ENCODE data around the gene PDHX. TPM values are rescaled to one million over a fixed set of nuclear protein-coding genes. Genes with fewer than 3 reads are reported as not detected.
A peak's percentile ranks its signal among the peaks of the same experiment; 100 is the strongest.

PDHX gene
- total and polyA plus RNA-seq, 4 donors, result 14.9 to 35.2 (median 24.0) TPM

- Histone ChIP-seq H3K4me1 (ENCODE audit: control insufficient read depth in 4 of 4, insufficient read depth in 4 of 4, low read length in 3 of 4) (peaks cover 0 to 2% (median 0%) of the 10 kb centered on the region in 4 donors), H3K9me3 (ENCODE audit: control insufficient read depth in 4 of 4, low read length in 3 of 4) (no peaks in the 10 kb centered on the region), H3K27me3 (ENCODE audit: control insufficient read depth in 4 of 4, insufficient read depth in 4 of 4, low read length in 3 of 4) (peaks cover 0 to 2% (median 0%) of the 10 kb centered on the region in 4 donors), H3K36me3 (ENCODE audit: control insufficient read depth in 4 of 4, insufficient read depth in 3 of 4, low read depth in 1 of 4, low read length in 3 of 4) (no peaks in the 10 kb centered on the region), H3K4me3 (ENCODE audit: low read depth in 1 of 3, low read length in 3 of 3) (no peak overlapping the region), H3K27ac (ENCODE audit: low read depth in 1 of 2, low read length in 2 of 2) (no peak overlapping the region), H3K9ac (ENCODE audit: low read depth in 1 of 2, low read length in 2 of 2) (no peak overlapping the region)
- TF ChIP-seq, protein P1, sequence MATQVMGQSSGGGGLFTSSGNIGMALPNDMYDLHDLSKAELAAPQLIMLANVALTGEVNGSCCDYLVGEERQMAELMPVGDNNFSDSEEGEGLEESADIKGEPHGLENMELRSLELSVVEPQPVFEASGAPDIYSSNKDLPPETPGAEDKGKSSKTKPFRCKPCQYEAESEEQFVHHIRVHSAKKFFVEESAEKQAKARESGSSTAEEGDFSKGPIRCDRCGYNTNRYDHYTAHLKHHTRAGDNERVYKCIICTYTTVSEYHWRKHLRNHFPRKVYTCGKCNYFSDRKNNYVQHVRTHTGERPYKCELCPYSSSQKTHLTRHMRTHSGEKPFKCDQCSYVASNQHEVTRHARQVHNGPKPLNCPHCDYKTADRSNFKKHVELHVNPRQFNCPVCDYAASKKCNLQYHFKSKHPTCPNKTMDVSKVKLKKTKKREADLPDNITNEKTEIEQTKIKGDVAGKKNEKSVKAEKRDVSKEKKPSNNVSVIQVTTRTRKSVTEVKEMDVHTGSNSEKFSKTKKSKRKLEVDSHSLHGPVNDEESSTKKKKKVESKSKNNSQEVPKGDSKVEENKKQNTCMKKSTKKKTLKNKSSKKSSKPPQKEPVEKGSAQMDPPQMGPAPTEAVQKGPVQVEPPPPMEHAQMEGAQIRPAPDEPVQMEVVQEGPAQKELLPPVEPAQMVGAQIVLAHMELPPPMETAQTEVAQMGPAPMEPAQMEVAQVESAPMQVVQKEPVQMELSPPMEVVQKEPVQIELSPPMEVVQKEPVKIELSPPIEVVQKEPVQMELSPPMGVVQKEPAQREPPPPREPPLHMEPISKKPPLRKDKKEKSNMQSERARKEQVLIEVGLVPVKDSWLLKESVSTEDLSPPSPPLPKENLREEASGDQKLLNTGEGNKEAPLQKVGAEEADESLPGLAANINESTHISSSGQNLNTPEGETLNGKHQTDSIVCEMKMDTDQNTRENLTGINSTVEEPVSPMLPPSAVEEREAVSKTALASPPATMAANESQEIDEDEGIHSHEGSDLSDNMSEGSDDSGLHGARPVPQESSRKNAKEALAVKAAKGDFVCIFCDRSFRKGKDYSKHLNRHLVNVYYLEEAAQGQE (IDR thresholded peaks at IDR 0.05), result no peak
- no peak for DNase-seq (ENCODE audit: low spot score)
- WGBS, result 97% methylated on average over 4 of the region's 4 CpGs
These were observed 124.7 kb downstream of the PDHX start for GRCh38 chr11:35041070-35041554.

DNA sequence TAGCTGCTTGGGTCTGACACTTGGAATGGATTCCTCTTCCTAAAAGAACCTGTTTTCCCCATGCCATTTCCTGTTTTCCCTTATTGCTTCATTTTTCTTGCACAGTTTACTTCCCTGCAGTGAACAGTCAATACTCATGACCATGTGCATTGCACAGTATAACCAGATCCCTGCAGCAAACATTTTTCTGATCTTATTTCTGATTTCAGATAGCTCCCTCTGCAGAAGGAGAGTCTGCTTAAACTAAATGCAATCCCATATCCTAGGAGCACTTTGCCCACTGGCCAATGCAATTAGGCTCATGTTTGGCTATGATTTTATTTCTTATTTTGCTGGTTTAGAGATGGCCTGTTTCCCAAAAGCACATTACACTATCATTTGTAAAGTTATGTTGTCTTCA, 125.8 kb downstream of the PDHX start:
- Histone ChIP-seq H3K36me3 (ENCODE audit: control insufficient read depth in 4 of 4, insufficient read depth in 3 of 4, low read depth in 1 of 4, low read length in 3 of 4) (no peaks in the 10 kb centered on the region), H3K4me1 (ENCODE audit: control insufficient read depth in 4 of 4, insufficient read depth in 4 of 4, low read length in 3 of 4) (peaks cover 0 to 2% (median 0%) of the 10 kb centered on the region in 4 donors), H3K27me3 (ENCODE audit: control insufficient read depth in 4 of 4, insufficient read depth in 4 of 4, low read length in 3 of 4) (peaks cover 0 to 2% (median 0%) of the 10 kb centered on the region in 4 donors), H3K27ac (ENCODE audit: low read depth in 1 of 2, low read length in 2 of 2) (no peak overlapping the region), H3K9ac (ENCODE audit: low read depth in 1 of 2, low read length in 2 of 2) (no peak overlapping the region), H3K9me3 (ENCODE audit: control insufficient read depth in 4 of 4, low read length in 3 of 4) (no peaks in the 10 kb centered on the region), H3K4me3 (ENCODE audit: low read depth in 1 of 3, low read length in 3 of 3) (no peak overlapping the region)
- no peak for TF ChIP-seq RAD21 (IDR thresholded peaks at IDR 0.05)
- TF ChIP-seq, protein P2, sequence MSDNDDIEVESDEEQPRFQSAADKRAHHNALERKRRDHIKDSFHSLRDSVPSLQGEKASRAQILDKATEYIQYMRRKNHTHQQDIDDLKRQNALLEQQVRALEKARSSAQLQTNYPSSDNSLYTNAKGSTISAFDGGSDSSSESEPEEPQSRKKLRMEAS (IDR thresholded peaks at IDR 0.05), result peak; percentile 12
- no peak for DNase-seq (ENCODE audit: low spot score)

- Histone ChIP-seq H3K27ac (ENCODE audit: low read depth in 1 of 2, low read length in 2 of 2) (no peak overlapping the region), H3K4me1 (ENCODE audit: control insufficient read depth in 4 of 4, insufficient read depth in 4 of 4, low read length in 3 of 4) (peaks cover 0 to 2% (median 0%) of the 10 kb centered on the region in 4 donors), H3K27me3 (ENCODE audit: control insufficient read depth in 4 of 4, insufficient read depth in 4 of 4, low read length in 3 of 4) (peaks cover 0 to 2% (median 0%) of the 10 kb centered on the region in 4 donors), H3K9ac (ENCODE audit: low read depth in 1 of 2, low read length in 2 of 2) (no peak overlapping the region), H3K36me3 (ENCODE audit: control insufficient read depth in 4 of 4, insufficient read depth in 3 of 4, low read depth in 1 of 4, low read length in 3 of 4) (no peaks in the 10 kb centered on the region), H3K4me3 (ENCODE audit: low read depth in 1 of 3, low read length in 3 of 3) (no peak overlapping the region), H3K9me3 (ENCODE audit: control insufficient read depth in 4 of 4, low read length in 3 of 4) (no peaks in the 10 kb centered on the region)
- DNase-seq (ENCODE audit: low spot score), result no peak
- TF ChIP-seq GABPA (IDR thresholded peaks at IDR 0.05 in 1 of 2, conservative IDR thresholded peaks at IDR 0.05 in 1 of 2) (no peak), RAD21 (IDR thresholded peaks at IDR 0.05) (no peak), FOXA2 (IDR thresholded peaks at IDR 0.05) (no peak), ATF3 (IDR thresholded peaks at IDR 0.05) (no peak), TAF1 (conservative IDR thresholded peaks at IDR 0.05) (no peak), YY1 (IDR thresholded peaks at IDR 0.05) (no peak), EGR1 (IDR thresholded peaks at IDR 0.05; ENCODE audit: low read depth in 2 of 2) (no peak), RXRA (IDR thresholded peaks at IDR 0.05) (no peak), HNF4G (IDR thresholded peaks at IDR 0.05) (no peak), FOXA1 (IDR thresholded peaks at IDR 0.05) (no peak), NR2F2 (IDR thresholded peaks at IDR 0.05) (no peak), SP1 (IDR thresholded peaks at IDR 0.05) (no peak)
- TF ChIP-seq, protein P2 (IDR thresholded peaks at IDR 0.05), result no peak
- 90% methylated on average over 3 of the region's 3 CpGs for WGBS
These were observed 126.5 kb downstream of the PDHX start for GRCh38 chr11:35042913-35043312.
